Measurements from ENCODE around the gene FAM149B1.

The FAM149B1 gene

GRCh38 chr10:73172867-73173266 lies 4.9 kb downstream of the FAM149B1 start:
- no peak overlapping the region for H3K4me3 ChIP-seq (ENCODE audit: low read depth, low read length)

GRCh38 chr10:73174148-73174925 lies 6.4 kb downstream of the FAM149B1 start:
- no peak overlapping the region for H3K4me3 ChIP-seq (ENCODE audit: low read depth, low read length)

GRCh38 chr10:73182568-73182967 lies 14.6 kb downstream of the FAM149B1 start:
- H3K4me3 ChIP-seq (ENCODE audit: low read depth, low read length), result no peak overlapping the region

- no peak overlapping the region for H3K4me3 ChIP-seq (ENCODE audit: low read depth, low read length)
These were observed 15.9 kb downstream of the FAM149B1 start for GRCh38 chr10:73183667-73184281.

- no peak overlapping the region for H3K4me3 ChIP-seq (ENCODE audit: low read depth, low read length)
These were observed 18.3 kb downstream of the FAM149B1 start for GRCh38 chr10:73186266-73186665.

GRCh38 chr10:73190188-73190587 lies 22.3 kb downstream of the FAM149B1 start:
- no peak overlapping the region for H3K4me3 ChIP-seq (ENCODE audit: low read depth, low read length)

- no peak overlapping the region for H3K4me3 ChIP-seq (ENCODE audit: low read depth, low read length)
These were observed 37.2 kb downstream of the FAM149B1 start for GRCh38 chr10:73205081-73205480.

GRCh38 chr10:73205890-73206289 lies 38.0 kb downstream of the FAM149B1 start:
- no peak overlapping the region for H3K4me3 ChIP-seq (ENCODE audit: low read depth, low read length)

GRCh38 chr10:73206385-73206784 lies 38.5 kb downstream of the FAM149B1 start:
- no peak overlapping the region for H3K4me3 ChIP-seq (ENCODE audit: low read depth, low read length)

- H3K4me3 ChIP-seq (ENCODE audit: low read depth, low read length), result no peak overlapping the region
These were observed 40.0 kb downstream of the FAM149B1 start for GRCh38 chr10:73207883-73208282.

- H3K4me3 ChIP-seq (ENCODE audit: low read depth, low read length), result no peak overlapping the region
These were observed 41.8 kb downstream of the FAM149B1 start for GRCh38 chr10:73209705-73210104.

GRCh38 chr10:73210395-73211105 lies 42.6 kb downstream of the FAM149B1 start:
- no peak overlapping the region for H3K4me3 ChIP-seq (ENCODE audit: low read depth, low read length)

GRCh38 chr10:73211106-73211811 lies 43.3 kb downstream of the FAM149B1 start:
- H3K4me3 ChIP-seq (ENCODE audit: low read depth, low read length), result no peak overlapping the region

GRCh38 chr10:73215749-73216148 lies 47.8 kb downstream of the FAM149B1 start:
- no peak overlapping the region for H3K4me3 ChIP-seq (ENCODE audit: low read depth, low read length)

- H3K4me3 ChIP-seq (ENCODE audit: low read depth, low read length), result no peak overlapping the region
These were observed 49.7 kb downstream of the FAM149B1 start for GRCh38 chr10:73217628-73218027.

GRCh38 chr10:73218431-73219191 lies 50.7 kb downstream of the FAM149B1 start:
- no peak overlapping the region for H3K4me3 ChIP-seq (ENCODE audit: low read depth, low read length)

GRCh38 chr10:73219384-73219783 lies 51.5 kb downstream of the FAM149B1 start:
- H3K4me3 ChIP-seq (ENCODE audit: low read depth, low read length), result no peak overlapping the region

GRCh38 chr10:73220989-73221388 lies 53.1 kb downstream of the FAM149B1 start:
- no peak overlapping the region for H3K4me3 ChIP-seq (ENCODE audit: low read depth, low read length)

GRCh38 chr10:73225518-73225917 lies 57.6 kb downstream of the FAM149B1 start:
- H3K4me3 ChIP-seq (ENCODE audit: low read depth, low read length), result no peak overlapping the region

GRCh38 chr10:73226663-73227062 lies 58.7 kb downstream of the FAM149B1 start:
- no peak overlapping the region for H3K4me3 ChIP-seq (ENCODE audit: low read depth, low read length)

GRCh38 chr10:73228247-73228646 lies 60.3 kb downstream of the FAM149B1 start:
- H3K4me3 ChIP-seq (ENCODE audit: low read depth, low read length), result no peak overlapping the region

Measured in iPS-11a (cell line).